Measurements from ENCODE around the gene CEACAM21. TPM values are rescaled to one million over a fixed set of nuclear protein-coding genes. Genes with fewer than 3 reads are reported as not detected.

Gene CEACAM21
- total RNA-seq, 1 experiment from 2014 or later: not detected

DNA sequence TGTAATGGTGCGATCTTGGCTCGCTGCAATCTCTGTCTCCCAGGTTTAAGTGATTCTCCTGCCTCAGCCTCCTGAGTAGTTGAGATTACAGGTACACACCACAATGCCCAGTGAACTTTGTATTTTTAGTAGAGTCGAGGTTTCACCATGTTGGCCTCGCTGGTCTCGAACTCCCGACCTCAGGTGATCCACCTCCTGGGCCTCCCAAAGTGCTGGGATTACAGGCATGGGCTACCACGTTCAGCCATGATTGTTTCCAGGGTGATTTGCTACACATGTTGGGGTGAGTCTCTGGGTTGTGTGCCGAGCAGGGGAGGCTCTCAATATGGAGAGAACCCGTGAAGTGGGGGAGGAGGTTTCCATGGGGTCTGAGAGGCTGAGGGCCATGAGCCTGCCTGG is 24.8 kb upstream of the CEACAM21 start:
- peaks cover 2% of the 10 kb centered on the region for H3K23me2 ChIP-seq (ENCODE audit: insufficient read length, low read depth, low read length, poor library complexity, severe bottlenecking)
- H3K4me1 Mint-ChIP-seq: peaks cover 0 to 8% of the 10 kb centered on the region in 2 experiments; a peak in 2 of 4 replicates

More for the DNA sequence above, 24.8 kb upstream of the CEACAM21 start:
- TF ChIP-seq, protein P1, sequence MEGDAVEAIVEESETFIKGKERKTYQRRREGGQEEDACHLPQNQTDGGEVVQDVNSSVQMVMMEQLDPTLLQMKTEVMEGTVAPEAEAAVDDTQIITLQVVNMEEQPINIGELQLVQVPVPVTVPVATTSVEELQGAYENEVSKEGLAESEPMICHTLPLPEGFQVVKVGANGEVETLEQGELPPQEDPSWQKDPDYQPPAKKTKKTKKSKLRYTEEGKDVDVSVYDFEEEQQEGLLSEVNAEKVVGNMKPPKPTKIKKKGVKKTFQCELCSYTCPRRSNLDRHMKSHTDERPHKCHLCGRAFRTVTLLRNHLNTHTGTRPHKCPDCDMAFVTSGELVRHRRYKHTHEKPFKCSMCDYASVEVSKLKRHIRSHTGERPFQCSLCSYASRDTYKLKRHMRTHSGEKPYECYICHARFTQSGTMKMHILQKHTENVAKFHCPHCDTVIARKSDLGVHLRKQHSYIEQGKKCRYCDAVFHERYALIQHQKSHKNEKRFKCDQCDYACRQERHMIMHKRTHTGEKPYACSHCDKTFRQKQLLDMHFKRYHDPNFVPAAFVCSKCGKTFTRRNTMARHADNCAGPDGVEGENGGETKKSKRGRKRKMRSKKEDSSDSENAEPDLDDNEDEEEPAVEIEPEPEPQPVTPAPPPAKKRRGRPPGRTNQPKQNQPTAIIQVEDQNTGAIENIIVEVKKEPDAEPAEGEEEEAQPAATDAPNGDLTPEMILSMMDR (conservative IDR thresholded peaks at IDR 0.05): no peak
- Histone ChIP-seq H3K9ac (ENCODE audit: extremely low read depth, insufficient read length, low read length) (no peak overlapping the region), H2BK20ac (ENCODE audit: low read depth, low read length, poor library complexity, severe bottlenecking) (no peak overlapping the region), H3K14ac (ENCODE audit: insufficient read depth, low read length) (no peak overlapping the region), H2BK5ac (ENCODE audit: insufficient read length, low read length) (no peak overlapping the region), H4K20me1 (ENCODE audit: control insufficient read depth, insufficient read depth, insufficient read length) (no peaks in the 10 kb centered on the region), H3K9me3 (ENCODE audit: control insufficient read depth, low read depth, low read length) (no peaks in the 10 kb centered on the region), H3K56ac (ENCODE audit: insufficient read length, low read depth, low read length) (no peak overlapping the region), H3K27me3 (ENCODE audit: insufficient read depth, low read length) (no peaks in the 10 kb centered on the region), H4K5ac (ENCODE audit: insufficient read length, low read depth, low read length) (no peak overlapping the region), H3K4me2 (ENCODE audit: insufficient read depth, insufficient read length, low read length) (no peak overlapping the region), H3K4me1 (ENCODE audit: insufficient read depth, low read length) (no peaks in the 10 kb centered on the region), H3K23ac (ENCODE audit: insufficient read length, low read depth, low read length) (no peak overlapping the region), H4K8ac (replicated peaks; ENCODE audit: insufficient read length, low read depth, low read length) (no peak overlapping the region), H2BK120ac (ENCODE audit: low read depth, low read length, poor library complexity, severe bottlenecking) (no peak overlapping the region), H3K18ac (ENCODE audit: insufficient read length, low read depth, low read length) (no peak overlapping the region), H3K79me2 (ENCODE audit: insufficient read depth, low read length) (no peaks in the 10 kb centered on the region), H2AFZ (ENCODE audit: low read length) (no peak overlapping the region), H3K79me1 (ENCODE audit: insufficient read depth, low read depth, low read length, poor library complexity, severe bottlenecking) (no peaks in the 10 kb centered on the region), H2BK12ac (ENCODE audit: insufficient read length, low read depth, low read length) (no peak overlapping the region), H2AK5ac (ENCODE audit: insufficient read length, low read length) (no peak overlapping the region), H3K4ac (ENCODE audit: low read depth, low read length) (no peak overlapping the region), H3T11ph (ENCODE audit: low read length) (no peak overlapping the region), H2BK15ac (ENCODE audit: low read depth, low read length) (no peak overlapping the region), H3K27ac (ENCODE audit: insufficient read length, low read depth, low read length) (no peak overlapping the region), H4K91ac (ENCODE audit: insufficient read length, low read depth, low read length) (no peak overlapping the region)
- Mint-ChIP-seq H3K27me3 (ENCODE audit: low read depth) (no peaks in the 10 kb centered on the region; the same call in none of the 2 replicates), H3K27ac (no peak overlapping the region), H3K9me3 (peaks cover 85 to 87% of the 10 kb centered on the region in 2 experiments), H3K36me3 (ENCODE audit: insufficient read depth in 1 of 3, low read depth in 3 of 3) (peaks cover 3 to 17% (median 9%) of the 10 kb centered on the region in 3 experiments; a peak in 5 of 7 replicates), H3K4me3 (no peak overlapping the region)
- DNase-seq: no peak
- no CpG with 5 or more reads among the region's 9 CpGs for WGBS (ENCODE audit: extremely low coverage, insufficient read length, low lambda C conversion rate)
